ENCODE measurements around the gene PBX4.

GRCh38 chr19:19535311-19536191 is 82.9 kb downstream of the PBX4 start:
- TF ChIP-seq CTCF (IDR thresholded peaks at IDR 0.05) (no peak), POLR2A (IDR thresholded peaks at IDR 0.05) (no peak)
